Measurements from ENCODE around the gene PRAMEF13. TPM values are rescaled to one million over a fixed set of nuclear protein-coding genes. Genes with fewer than 3 reads are reported as not detected.
"Not testable (repeated sequence)": the region's sequence is repeated elsewhere in the genome, so short reads cannot be mapped to it uniquely, and the experiment has no call there.

The PRAMEF13 gene
- total and polyA plus RNA-seq, 9 of the 15 experiments (the other 6 are each of a cell fraction or from before 2014, with no cell fraction given) = not detected

DNA sequence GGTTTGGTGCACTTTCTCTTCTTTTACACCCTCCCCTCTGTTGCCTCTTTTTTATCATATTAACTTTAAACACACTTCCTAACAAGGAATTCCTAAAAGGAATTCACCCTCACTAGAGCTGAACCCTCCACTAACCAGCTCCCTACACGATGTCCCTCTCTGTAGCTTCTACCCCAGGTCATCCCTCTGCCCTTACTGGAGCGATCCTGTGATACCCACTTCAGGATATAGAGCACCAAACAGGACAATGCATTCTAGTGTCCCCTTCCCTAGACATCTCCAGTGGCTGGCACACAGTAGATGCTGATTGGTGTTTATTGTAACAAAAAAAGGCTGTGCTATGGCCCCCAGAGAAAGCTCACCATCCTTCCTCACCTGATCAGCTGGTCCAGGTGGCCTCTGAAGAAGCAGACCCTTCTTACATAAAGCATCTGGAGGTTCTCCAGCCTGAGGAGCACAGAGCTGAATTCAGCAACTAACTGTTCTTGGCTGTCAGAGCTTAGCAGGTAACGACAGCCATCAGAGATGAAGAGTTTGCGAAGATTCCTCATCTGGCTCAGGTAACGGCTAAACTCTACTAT, 23.4 kb upstream of the PRAMEF13 start (continued):
- TF ChIP-seq, protein P1, sequence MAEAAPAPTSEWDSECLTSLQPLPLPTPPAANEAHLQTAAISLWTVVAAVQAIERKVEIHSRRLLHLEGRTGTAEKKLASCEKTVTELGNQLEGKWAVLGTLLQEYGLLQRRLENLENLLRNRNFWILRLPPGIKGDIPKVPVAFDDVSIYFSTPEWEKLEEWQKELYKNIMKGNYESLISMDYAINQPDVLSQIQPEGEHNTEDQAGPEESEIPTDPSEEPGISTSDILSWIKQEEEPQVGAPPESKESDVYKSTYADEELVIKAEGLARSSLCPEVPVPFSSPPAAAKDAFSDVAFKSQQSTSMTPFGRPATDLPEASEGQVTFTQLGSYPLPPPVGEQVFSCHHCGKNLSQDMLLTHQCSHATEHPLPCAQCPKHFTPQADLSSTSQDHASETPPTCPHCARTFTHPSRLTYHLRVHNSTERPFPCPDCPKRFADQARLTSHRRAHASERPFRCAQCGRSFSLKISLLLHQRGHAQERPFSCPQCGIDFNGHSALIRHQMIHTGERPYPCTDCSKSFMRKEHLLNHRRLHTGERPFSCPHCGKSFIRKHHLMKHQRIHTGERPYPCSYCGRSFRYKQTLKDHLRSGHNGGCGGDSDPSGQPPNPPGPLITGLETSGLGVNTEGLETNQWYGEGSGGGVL (CRISPR knock-in tag; IDR thresholded peaks at IDR 0.05) = no peak
- TF ChIP-seq HDAC3 (IDR thresholded peaks at IDR 0.05; ENCODE audit: borderline replicate concordance, partially characterized antibody) = no peak
- TF ChIP-seq, protein P2, sequence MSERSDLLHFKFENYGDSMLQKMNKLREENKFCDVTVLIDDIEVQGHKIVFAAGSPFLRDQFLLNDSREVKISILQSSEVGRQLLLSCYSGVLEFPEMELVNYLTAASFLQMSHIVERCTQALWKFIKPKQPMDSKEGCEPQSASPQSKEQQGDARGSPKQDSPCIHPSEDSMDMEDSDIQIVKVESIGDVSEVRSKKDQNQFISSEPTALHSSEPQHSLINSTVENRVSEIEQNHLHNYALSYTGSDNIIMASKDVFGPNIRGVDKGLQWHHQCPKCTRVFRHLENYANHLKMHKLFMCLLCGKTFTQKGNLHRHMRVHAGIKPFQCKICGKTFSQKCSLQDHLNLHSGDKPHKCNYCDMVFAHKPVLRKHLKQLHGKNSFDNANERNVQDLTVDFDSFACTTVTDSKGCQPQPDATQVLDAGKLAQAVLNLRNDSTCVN (CRISPR knock-in tag; IDR thresholded peaks at IDR 0.05) = no peak
- no peak for TF ChIP-seq HDAC6 (IDR thresholded peaks at IDR 0.05; ENCODE audit: low read depth, low read length)

DNA sequence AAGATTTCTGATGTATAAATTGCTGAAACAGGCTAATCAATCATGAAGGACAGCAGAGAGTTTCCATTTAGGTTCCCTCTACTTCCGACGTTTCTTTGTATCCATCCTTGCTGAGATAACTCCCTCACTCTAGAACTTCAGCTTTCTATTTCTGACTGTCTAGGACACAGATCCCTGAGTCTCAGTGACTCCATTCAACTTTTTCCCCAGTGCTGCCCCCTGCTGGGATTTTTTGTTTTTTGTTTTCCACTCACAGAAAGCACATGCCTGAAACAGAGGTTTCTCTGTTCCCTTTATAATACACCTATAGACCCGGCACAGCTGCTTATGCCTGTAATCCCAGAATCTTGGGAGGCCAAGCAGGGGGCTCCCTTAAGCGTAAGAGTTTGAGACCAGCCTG, 21.6 kb upstream of the PRAMEF13 start:
- H4K20me1 ChIP-seq (replicated peaks; ENCODE audit: control insufficient read depth, insufficient read depth, low read length); DNase-seq (ENCODE audit: extremely low read depth in 1 of 4, low spot score in 3 of 4); H3K4me2 ChIP-seq (ENCODE audit: insufficient read depth, low read length); BruUV-seq (replicated peaks); intact Hi-C loops (cut with micrococcal nuclease); H3K9me3 ChIP-seq (replicated peaks; ENCODE audit: control insufficient read depth, insufficient read depth, low read depth, low read length); H2AFZ ChIP-seq (ENCODE audit: low read depth, low read length); CTCF ChIA-PET (ENCODE audit: low intra/inter-chr PET ratio); H3K27me3 ChIP-seq (ENCODE audit: control insufficient read depth in 2 of 2, insufficient read depth in 2 of 2, low read length in 2 of 2); H3K9ac ChIP-seq (ENCODE audit: insufficient read depth in 1 of 2, low read depth in 2 of 2, low read length in 2 of 2); H3K27ac ChIP-seq (ENCODE audit: extremely low read depth, low read depth, low read length); H3K36me3 ChIP-seq (ENCODE audit: control insufficient read depth, insufficient read depth, low read length); FAIRE-seq; in situ Hi-C loops (cut with MboI); H3K9me1 ChIP-seq (ENCODE audit: control insufficient read depth, insufficient read depth, low read length); POLR2A ChIA-PET; H3K4me1 ChIP-seq (replicated peaks in 1 of 2; ENCODE audit: control insufficient read depth in 2 of 2, insufficient read depth in 2 of 2, low read length in 2 of 2); H3K4me3 ChIP-seq; H3K79me2 ChIP-seq (ENCODE audit: control insufficient read depth, insufficient read depth, low read length): not testable (repeated sequence)
- no CpG with 5 or more reads among the region's 4 CpGs for WGBS (ENCODE audit: insufficient coverage, low coverage, missing lambda C conversion rate)
- peak; percentile 85 for ATAC-seq

DNA sequence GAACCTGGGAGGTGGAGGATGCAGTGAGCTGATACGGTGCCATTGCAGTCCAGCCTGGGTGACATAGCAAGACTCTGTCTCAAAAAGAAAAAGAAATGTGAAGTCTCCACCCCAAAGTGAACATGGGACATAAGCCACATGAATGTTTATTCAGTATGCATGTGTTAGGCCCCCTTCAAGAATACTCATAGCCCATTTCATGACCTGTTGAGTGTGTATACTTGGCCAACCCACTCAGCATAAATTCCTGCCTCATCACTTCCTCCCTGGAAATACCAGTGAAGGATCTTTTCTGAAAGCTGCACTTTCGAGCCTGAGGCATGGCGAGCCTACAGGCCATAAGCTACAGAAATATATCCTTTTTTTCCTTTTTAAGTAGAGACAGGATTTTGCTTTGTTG, 18.0 kb upstream of the PRAMEF13 start:
- H3K9ac ChIP-seq (ENCODE audit: insufficient read depth in 1 of 2, low read depth in 2 of 2, low read length in 2 of 2); in situ Hi-C loops (cut with MboI); BruUV-seq (replicated peaks); H2AFZ ChIP-seq (ENCODE audit: low read depth, low read length); DNase-seq (ENCODE audit: extremely low read depth in 1 of 4, low spot score in 3 of 4); intact Hi-C loops (cut with micrococcal nuclease); H3K9me1 ChIP-seq (ENCODE audit: control insufficient read depth, insufficient read depth, low read length); POLR2A ChIA-PET; H3K79me2 ChIP-seq (ENCODE audit: control insufficient read depth, insufficient read depth, low read length); H3K4me1 ChIP-seq (replicated peaks in 1 of 2; ENCODE audit: control insufficient read depth in 2 of 2, insufficient read depth in 2 of 2, low read length in 2 of 2); H3K27ac ChIP-seq (ENCODE audit: extremely low read depth, low read depth, low read length); H4K20me1 ChIP-seq (replicated peaks; ENCODE audit: control insufficient read depth, insufficient read depth, low read length); ATAC-seq; H3K4me3 ChIP-seq; CTCF ChIA-PET (ENCODE audit: low intra/inter-chr PET ratio); H3K27me3 ChIP-seq (ENCODE audit: control insufficient read depth in 2 of 2, insufficient read depth in 2 of 2, low read length in 2 of 2); H3K4me2 ChIP-seq (ENCODE audit: insufficient read depth, low read length); FAIRE-seq; H3K9me3 ChIP-seq (replicated peaks; ENCODE audit: control insufficient read depth, insufficient read depth, low read depth, low read length); H3K36me3 ChIP-seq (ENCODE audit: control insufficient read depth, insufficient read depth, low read length): not testable (repeated sequence)
- no CpG with 5 or more reads among the region's 3 CpGs for WGBS (ENCODE audit: insufficient coverage, low coverage, missing lambda C conversion rate)
